GM19240 (cell line): ENCODE results near the gene PGGHG.
"Not testable (repeated sequence)": the region's sequence is repeated elsewhere in the genome, so short reads cannot be mapped to it uniquely, and the experiment has no call there.

ENCODE experiments used
- DNase-seq: peaks from one replicate; pipeline ENCODE4 v3.0.0; 2011; ENCODE audit warnings: low spot score; ENCODE audit not compliant: insufficient read length

PGGHG gene

GRCh38 chr11:313787-314553, 25.0 kb downstream of the PGGHG start, which contains the start of gene IFITM1:
IFITM1 (plus strand) TSS chr11:314040; CDS start chr11:314171, 131 bp downstream.
- peak; percentile 88 for DNase-seq

GRCh38 chr11:314554-314875, 25.6 kb downstream of the PGGHG start:
- not testable (repeated sequence) for DNase-seq

GRCh38 chr11:315051-315481, 26.1 kb downstream of the PGGHG start:
- no peak for DNase-seq

GRCh38 chr11:315516-315994, 26.6 kb downstream of the PGGHG start:
- DNase-seq = no peak

GRCh38 chr11:316031-316701, 27.2 kb downstream of the PGGHG start:
- DNase-seq = no peak

- no peak for DNase-seq
Observed at GRCh38 chr11:316891-317301, 28.0 kb downstream of the PGGHG start.

- DNase-seq = not testable (repeated sequence)
Observed at GRCh38 chr11:317668-318404, 28.9 kb downstream of the PGGHG start.

- not testable (repeated sequence) for DNase-seq
Observed at GRCh38 chr11:318405-319120, 29.6 kb downstream of the PGGHG start.

GRCh38 chr11:319121-319887, 30.4 kb downstream of the PGGHG start:
- DNase-seq = not testable (repeated sequence)

- DNase-seq = not testable (repeated sequence)
Observed at GRCh38 chr11:319888-320273, 31.0 kb downstream of the PGGHG start.

GRCh38 chr11:324156-324555, 35.2 kb downstream of the PGGHG start:
- no peak for DNase-seq

- not testable (repeated sequence) for DNase-seq
Observed at GRCh38 chr11:324593-325517, 35.9 kb downstream of the PGGHG start.

GRCh38 chr11:325796-326591, 37.1 kb downstream of the PGGHG start:
- no peak for DNase-seq

- DNase-seq = no peak
Observed at GRCh38 chr11:326592-326841, 37.6 kb downstream of the PGGHG start.

- DNase-seq = no peak
Observed at GRCh38 chr11:326842-327580, 38.1 kb downstream of the PGGHG start.

GRCh38 chr11:327581-327923, 38.6 kb downstream of the PGGHG start:
- no peak for DNase-seq

- DNase-seq = no peak
Observed at GRCh38 chr11:328012-328411, 39.1 kb downstream of the PGGHG start.

- not testable (repeated sequence) for DNase-seq
Observed at GRCh38 chr11:328516-329100, 39.7 kb downstream of the PGGHG start.
